GM12892 (cell line): Measurements from ENCODE around the gene KCTD16.

Experiments used
- POLR2A ChIP-seq: IDR thresholded peaks from 2 replicates; pipeline ENCODE4 v1.6.1; 2011; ENCODE audit warnings: low read depth, low read length, control low read depth
- POLR2AphosphoS5 ChIP-seq: IDR thresholded peaks from 2 replicates; pipeline ENCODE4 v1.6.1; 2011; ENCODE audit warnings: low read depth, low read length, control low read depth

- TF ChIP-seq POLR2A (no peak), POLR2AphosphoS5 (no peak)
Measured at GRCh38 chr5:144203750-144204596, 33.3 kb downstream of the KCTD16 start.
